Spleen (tissue), 11 donors: ENCODE data around the gene FBXO40. TPM values are rescaled to one million over a fixed set of nuclear protein-coding genes. Genes with fewer than 3 reads are reported as not detected.

Source experiments
- DNase-seq: peaks from one replicate; pipeline ENCODE4 v3.0.0-alpha.2; 2020
- H3K27ac ChIP-seq, 8 donors: fragments of 200-600 bp; sonication (generic) in 7 of 8; 1 replicate in 4 of 8; 2 replicates in 4 of 8; pipeline versions ENCODE4 v1.5.0 to v1.8.0; 2016 to 2021; ENCODE audit warnings: inconsistent platforms in 4 of 8, mild to moderate bottlenecking in 4 of 8, moderate library complexity in 1 of 8
- H3K27me3 ChIP-seq, 7 donors: fragments of 200-600 bp; sonication (generic) in 6 of 7; replicated peaks in 1 of 7; 1 replicate in 4 of 7; 2 replicates in 3 of 7; pipeline versions ENCODE4 v1.5.0 to v1.8.0; 2016 to 2021; ENCODE audit warnings: inconsistent platforms in 3 of 7, mild to moderate bottlenecking in 1 of 7
- H3K36me3 ChIP-seq, 6 donors: fragments of 200-600 bp; sonication (generic) in 5 of 6; 1 replicate in 4 of 6; 2 replicates in 2 of 6; pipeline versions ENCODE4 v1.5.0 to v1.8.0; 2016 to 2021; ENCODE audit warnings: inconsistent platforms in 2 of 6
- H3K4me1 ChIP-seq, 6 donors: fragments of 200-600 bp; sonication (generic) in 5 of 6; 1 replicate in 3 of 6; 2 replicates in 3 of 6; pipeline versions ENCODE4 v1.5.0 to v1.8.0; 2016 to 2021; ENCODE audit warnings: inconsistent platforms in 3 of 6
- H3K4me3 ChIP-seq, 8 donors: fragments of 200-600 bp; sonication (generic) in 7 of 8; 1 replicate in 4 of 8; 2 replicates in 4 of 8; pipeline versions ENCODE4 v1.5.0 to v1.8.0; 2016 to 2021; ENCODE audit warnings: inconsistent platforms in 4 of 8, mild to moderate bottlenecking in 4 of 8, moderate library complexity in 2 of 8
- H3K9me3 ChIP-seq, 8 donors: fragments of 200-600 bp; sonication (generic) in 7 of 8; 1 replicate in 4 of 8; 2 replicates in 4 of 8; pipeline versions ENCODE4 v1.5.0 to v1.8.0; 2016 to 2021; ENCODE audit warnings: inconsistent platforms in 4 of 8
- CTCF ChIP-seq, 11 experiments: fragments of 200-600 bp in 7 of 11; fragments of 450-650 bp in 4 of 11; sonication (generic) in 4 of 11; IDR thresholded peaks in 8 of 11; conservative IDR thresholded peaks in 3 of 11; 1 replicate in 7 of 11; 2 replicates in 4 of 11; pipeline versions ENCODE4 v1.4.0 to v1.8.0; 2016 to 2021; ENCODE audit warnings: antibody characterized with exemption in 11 of 11, inconsistent platforms in 4 of 11, mild to moderate bottlenecking in 1 of 11
- POLR2A ChIP-seq, 3 donors: fragments of 450-650 bp; IDR thresholded peaks; one replicate each; pipeline ENCODE4 v1.5.1; 2017; ENCODE audit warnings: antibody characterized with exemption in 3 of 3, mild to moderate bottlenecking in 1 of 3
- POLR2AphosphoS5 ChIP-seq, 3 donors: sonication (generic); formaldehyde crosslinking; IDR thresholded peaks; one replicate each; pipeline ENCODE4 v1.5.1; 2017; ENCODE audit warnings: antibody characterized with exemption in 3 of 3
- WGBS, 5 donors: extraction: QIAGEN DNeasy Blood & Tissue Kit in 3 of 5; methylation state at CpG; one replicate each; pipeline versions ENCODE4 v1.1.5 to v1.1.7; 2013 to 2018; 5-methylcytosine and 5-hydroxymethylcytosine counted together
- intact Hi-C: fragments of 100-400 bp; cut with DNase I; formaldehyde crosslinking; loops from one replicate; pipeline ENCODE4 v1.15.0; 2023; ENCODE audit warnings: low total_unique reads
- polyA plus RNA-seq, 3 donors: library from polyadenylated mRNA; stranded (reverse); fragments of 200-250 nt; gene quantifications; one replicate each; pipeline ENCODE4 v1.2.1, GENCODE V29; 2013
- total RNA-seq, 7 donors: library from RNA; depleted of rRNA in 3 of 7; stranded (reverse); fragments of >200 nt in 3 of 7; fragmentation: NEBNext Ultra II Directional in 4 of 7; extraction: Animal tissue kit (Norgen Biotek cat#: 25700) in 4 of 7; gene quantifications; one replicate each; pipeline versions ENCODE4 v1.1.0 to v1.2.1, GENCODE V29; 2016 to 2021
- donor health status: healthy with polysubstance abuse.
- donor health status: DM: no; HTN: no; CAD: no; lungs with moderate emphysema.
- donor health status: DM: no; HTN: no; CAD: no.
- donor health status: Bipolar disorder and iron deficiency.
- donor health status: healthy.
- donor health status: DM: no; HTN: no; CAD: no.
- donor health status: DM: yes; HTN: yes; CAD: no.

The FBXO40 gene
- total and polyA plus RNA-seq, 10 donors = not detected

- Histone ChIP-seq H3K27me3 (no peaks in the 10 kb centered on the region), H3K36me3 (no peaks in the 10 kb centered on the region), H3K4me1 (no peaks in the 10 kb centered on the region), H3K4me3 (no peak overlapping the region), H3K9me3 (no peaks in the 10 kb centered on the region), H3K27ac (no peak overlapping the region)
- intact Hi-C loops = no loop called here
- 85 to 94% (median 89%) methylated on average over 9 of the region's 9 CpGs for WGBS, 5 donors
- DNase-seq = no peak
- no peak for TF ChIP-seq CTCF (IDR thresholded peaks at IDR 0.05 in 8 of 11, conservative IDR thresholded peaks at IDR 0.05 in 3 of 11)
- no peak for TF ChIP-seq POLR2AphosphoS5 (IDR thresholded peaks at IDR 0.05)
- TF ChIP-seq POLR2A (IDR thresholded peaks at IDR 0.05) = no peak
These were observed 26.4 kb upstream of the FBXO40 start for GRCh38 chr3:121566773-121567172.

GRCh38 chr3:121567649-121568048 lies 25.5 kb upstream of the FBXO40 start, which contains the start of gene ARGFX:
Gene ARGFX (plus strand): TSS chr3:121567949. CDS start chr3:121570714, 2,765 bp downstream.
- no peak for TF ChIP-seq POLR2AphosphoS5 (IDR thresholded peaks at IDR 0.05)
- TF ChIP-seq CTCF (IDR thresholded peaks at IDR 0.05 in 8 of 11, conservative IDR thresholded peaks at IDR 0.05 in 3 of 11) = no peak
- TF ChIP-seq POLR2A (IDR thresholded peaks at IDR 0.05) = no peak

GRCh38 chr3:121574449-121574848 lies 18.7 kb upstream of the FBXO40 start:
- Histone ChIP-seq H3K9me3 (no peaks in the 10 kb centered on the region), H3K27me3 (no peaks in the 10 kb centered on the region), H3K27ac (no peak overlapping the region), H3K36me3 (no peaks in the 10 kb centered on the region), H3K4me1 (no peaks in the 10 kb centered on the region), H3K4me3 (no peak overlapping the region)
- TF ChIP-seq CTCF (IDR thresholded peaks at IDR 0.05 in 8 of 11, conservative IDR thresholded peaks at IDR 0.05 in 3 of 11) = no peak
- TF ChIP-seq POLR2A (IDR thresholded peaks at IDR 0.05) = no peak
- TF ChIP-seq POLR2AphosphoS5 (IDR thresholded peaks at IDR 0.05) = no peak
- WGBS, 5 donors = 69 to 84% (median 77%) methylated on average over 4 to 6 of the region's 6 CpGs
- intact Hi-C loops = no loop called here
- DNase-seq = no peak

More at GRCh38 chr3:121567649-121568048, 25.5 kb upstream of the FBXO40 start, which contains the start of gene ARGFX:
- 90 to 98% (median 93%) methylated on average over 5 of the region's 5 CpGs for WGBS, 5 donors
- Histone ChIP-seq H3K9me3 (no peaks in the 10 kb centered on the region), H3K4me1 (no peaks in the 10 kb centered on the region), H3K27me3 (no peaks in the 10 kb centered on the region), H3K4me3 (no peak within 1 kb of the TSS), H3K36me3 (no peaks in the 10 kb centered on the region), H3K27ac (no peak within 1 kb of the TSS)
- no peak for DNase-seq
- intact Hi-C loops = no loop called here

GRCh38 chr3:121581691-121582090 lies 11.5 kb upstream of the FBXO40 start:
- 62 to 93% (median 73%) methylated on average over 2 of the region's 2 CpGs for WGBS, 5 donors
- Histone ChIP-seq H3K4me1 (no peaks in the 10 kb centered on the region), H3K4me3 (no peak overlapping the region), H3K36me3 (no peaks in the 10 kb centered on the region), H3K27me3 (peaks cover 0 to 15% (median 0%) of the 10 kb centered on the region in 7 donors), H3K9me3 (no peaks in the 10 kb centered on the region), H3K27ac (no peak overlapping the region)
- TF ChIP-seq CTCF (IDR thresholded peaks at IDR 0.05 in 8 of 11, conservative IDR thresholded peaks at IDR 0.05 in 3 of 11) (no peak), POLR2AphosphoS5 (IDR thresholded peaks at IDR 0.05) (no peak)
- intact Hi-C loops = no loop called here
- no peak for DNase-seq
